Measurements from ENCODE around the gene TMEM176A.

TMEM176A gene

GRCh38 chr7:150854066-150855000 is 53.8 kb downstream of the TMEM176A start:
- Histone ChIP-seq H3K79me2 (ENCODE audit: insufficient read depth, low read length) (no peaks in the 10 kb centered on the region), H3K9ac (ENCODE audit: low read depth, low read length) (no peak overlapping the region), H3K27ac (ENCODE audit: low read length) (no peak overlapping the region), H3K4me3 (ENCODE audit: low read depth in 1 of 2, low read length in 2 of 2) (no peak overlapping the region), H2AFZ (ENCODE audit: low read depth, low read length) (no peak overlapping the region), H3K9me3 (ENCODE audit: insufficient read depth, low read length, severe bottlenecking) (no peaks in the 10 kb centered on the region), H3K27me3 (ENCODE audit: insufficient read depth, low read length, poor library complexity) (peaks cover 34% of the 10 kb centered on the region), H3K4me2 (ENCODE audit: insufficient read depth, low read length) (no peak overlapping the region), H3K36me3 (ENCODE audit: insufficient read depth, low read length) (no peaks in the 10 kb centered on the region), H3K4me1 (ENCODE audit: insufficient read depth, low read length) (no peaks in the 10 kb centered on the region), H4K20me1 (ENCODE audit: insufficient read depth, low read length) (no peaks in the 10 kb centered on the region)
- TF ChIP-seq EZH2 (IDR thresholded peaks at IDR 0.05; ENCODE audit: borderline replicate concordance, low read depth, low read length, severe bottlenecking) (no peak), CTCF (IDR thresholded peaks at IDR 0.05; ENCODE audit: borderline replicate concordance, extremely low read depth, low read length, poor library complexity, severe bottlenecking) (no peak)
- DNase-seq (no peak), ATAC-seq (ENCODE audit: insufficient read depth, low read depth) (no peak)

All from DND-41 (cell line).